Ecto neural progenitor cell (in vitro differentiated cells): ENCODE measurements around the gene SLC7A10.
"Not testable (repeated sequence)": the region's sequence is repeated elsewhere in the genome, so short reads cannot be mapped to it uniquely, and the experiment has no call there.

ENCODE experiments used
- DNase-seq: peaks from one replicate; pipeline ENCODE4 v3.0.0-alpha.2; 2018; ENCODE audit warnings: low spot score

SLC7A10 gene

GRCh38 chr19:33175886-33176669, 49.6 kb downstream of the SLC7A10 start:
- DNase-seq: no peak

- DNase-seq: no peak
These were observed 50.4 kb downstream of the SLC7A10 start for GRCh38 chr19:33175156-33175782.

- no peak for DNase-seq
These were observed 51.5 kb downstream of the SLC7A10 start for GRCh38 chr19:33174186-33174585.

- DNase-seq: no peak
These were observed 53.7 kb downstream of the SLC7A10 start for GRCh38 chr19:33171916-33172359.

- DNase-seq: no peak
These were observed 54.3 kb downstream of the SLC7A10 start for GRCh38 chr19:33171222-33171795.

GRCh38 chr19:33168528-33168927, 57.1 kb downstream of the SLC7A10 start:
- DNase-seq: no peak

GRCh38 chr19:33167438-33167837, 58.2 kb downstream of the SLC7A10 start:
- no peak for DNase-seq

GRCh38 chr19:33166037-33166436, 59.6 kb downstream of the SLC7A10 start:
- not testable (repeated sequence) for DNase-seq

- no peak for DNase-seq
These were observed 62.2 kb downstream of the SLC7A10 start for GRCh38 chr19:33163481-33163880.

- no peak for DNase-seq
These were observed 64.4 kb downstream of the SLC7A10 start for GRCh38 chr19:33161201-33161600.

- no peak for DNase-seq
These were observed 65.8 kb downstream of the SLC7A10 start for GRCh38 chr19:33159893-33160292.

- no peak for DNase-seq
These were observed 66.5 kb downstream of the SLC7A10 start for GRCh38 chr19:33159149-33159548.
